Breast epithelium (tissue), 3 donors: ENCODE results near the gene NCS1.

Experiments
- POLR2A ChIP-seq: fragments of 450-650 bp; IDR thresholded peaks from one replicate; pipeline ENCODE4 v1.6.1; 2016; ENCODE audit warnings: antibody characterized with exemption, mild to moderate bottlenecking, moderate library complexity
- TF ChIP-seq, protein P1 (sequence below), 3 donors: fragments of 450-650 bp; IDR thresholded peaks; one replicate each; pipeline ENCODE4 v1.5.1; 2016 to 2017; ENCODE audit warnings: antibody characterized with exemption in 3 of 3, mild to moderate bottlenecking in 3 of 3, moderate library complexity in 3 of 3

DNA sequence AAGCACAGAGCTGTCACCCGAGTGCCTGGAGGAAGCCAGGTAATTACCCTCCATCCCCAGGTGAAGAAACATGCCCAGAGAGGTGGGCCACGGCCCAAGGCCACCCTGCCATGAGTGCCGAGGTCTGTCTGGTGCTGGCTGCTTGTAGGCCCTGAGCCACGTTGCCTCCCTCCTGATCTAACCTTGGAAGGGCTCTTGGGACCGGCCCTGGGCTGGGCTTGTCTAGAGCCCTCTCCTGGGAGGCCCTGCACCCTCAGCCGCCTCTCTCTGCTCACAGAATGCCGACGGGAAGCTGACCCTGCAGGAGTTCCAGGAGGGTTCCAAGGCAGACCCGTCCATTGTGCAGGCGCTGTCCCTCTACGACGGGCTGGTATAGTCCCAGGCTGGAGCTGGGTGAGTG lies 53.9 kb downstream of the NCS1 start:
- TF ChIP-seq, protein P1, sequence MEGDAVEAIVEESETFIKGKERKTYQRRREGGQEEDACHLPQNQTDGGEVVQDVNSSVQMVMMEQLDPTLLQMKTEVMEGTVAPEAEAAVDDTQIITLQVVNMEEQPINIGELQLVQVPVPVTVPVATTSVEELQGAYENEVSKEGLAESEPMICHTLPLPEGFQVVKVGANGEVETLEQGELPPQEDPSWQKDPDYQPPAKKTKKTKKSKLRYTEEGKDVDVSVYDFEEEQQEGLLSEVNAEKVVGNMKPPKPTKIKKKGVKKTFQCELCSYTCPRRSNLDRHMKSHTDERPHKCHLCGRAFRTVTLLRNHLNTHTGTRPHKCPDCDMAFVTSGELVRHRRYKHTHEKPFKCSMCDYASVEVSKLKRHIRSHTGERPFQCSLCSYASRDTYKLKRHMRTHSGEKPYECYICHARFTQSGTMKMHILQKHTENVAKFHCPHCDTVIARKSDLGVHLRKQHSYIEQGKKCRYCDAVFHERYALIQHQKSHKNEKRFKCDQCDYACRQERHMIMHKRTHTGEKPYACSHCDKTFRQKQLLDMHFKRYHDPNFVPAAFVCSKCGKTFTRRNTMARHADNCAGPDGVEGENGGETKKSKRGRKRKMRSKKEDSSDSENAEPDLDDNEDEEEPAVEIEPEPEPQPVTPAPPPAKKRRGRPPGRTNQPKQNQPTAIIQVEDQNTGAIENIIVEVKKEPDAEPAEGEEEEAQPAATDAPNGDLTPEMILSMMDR (IDR thresholded peaks at IDR 0.05): no peak
- TF ChIP-seq POLR2A: no peak
